ENCODE measurements around the gene GPR132.
"Not testable (repeated sequence)": the region's sequence is repeated elsewhere in the genome, so short reads cannot be mapped to it uniquely, and the experiment has no call there.

The GPR132 gene

DNA sequence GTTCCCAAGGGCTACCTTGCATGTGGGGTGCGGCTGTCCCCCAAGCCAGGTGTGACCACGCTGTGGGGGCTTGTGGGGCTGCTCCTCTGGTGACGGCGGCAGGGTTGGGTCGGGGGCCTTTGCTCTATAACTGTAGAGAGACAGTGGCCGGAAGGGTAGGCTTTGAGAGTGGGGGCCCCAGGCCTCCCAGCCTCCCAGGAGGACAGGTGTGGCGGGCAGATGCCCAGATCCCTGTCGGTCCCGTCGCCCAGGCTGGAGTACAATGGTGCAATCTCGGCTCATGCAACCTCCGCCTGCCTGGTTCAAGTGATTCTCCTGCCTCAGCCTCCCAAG is 2.7 kb upstream of the GPR132 start:
- DNase-seq: no peak
- intact Hi-C loops (cut with DNase I): no loop called here

DNA sequence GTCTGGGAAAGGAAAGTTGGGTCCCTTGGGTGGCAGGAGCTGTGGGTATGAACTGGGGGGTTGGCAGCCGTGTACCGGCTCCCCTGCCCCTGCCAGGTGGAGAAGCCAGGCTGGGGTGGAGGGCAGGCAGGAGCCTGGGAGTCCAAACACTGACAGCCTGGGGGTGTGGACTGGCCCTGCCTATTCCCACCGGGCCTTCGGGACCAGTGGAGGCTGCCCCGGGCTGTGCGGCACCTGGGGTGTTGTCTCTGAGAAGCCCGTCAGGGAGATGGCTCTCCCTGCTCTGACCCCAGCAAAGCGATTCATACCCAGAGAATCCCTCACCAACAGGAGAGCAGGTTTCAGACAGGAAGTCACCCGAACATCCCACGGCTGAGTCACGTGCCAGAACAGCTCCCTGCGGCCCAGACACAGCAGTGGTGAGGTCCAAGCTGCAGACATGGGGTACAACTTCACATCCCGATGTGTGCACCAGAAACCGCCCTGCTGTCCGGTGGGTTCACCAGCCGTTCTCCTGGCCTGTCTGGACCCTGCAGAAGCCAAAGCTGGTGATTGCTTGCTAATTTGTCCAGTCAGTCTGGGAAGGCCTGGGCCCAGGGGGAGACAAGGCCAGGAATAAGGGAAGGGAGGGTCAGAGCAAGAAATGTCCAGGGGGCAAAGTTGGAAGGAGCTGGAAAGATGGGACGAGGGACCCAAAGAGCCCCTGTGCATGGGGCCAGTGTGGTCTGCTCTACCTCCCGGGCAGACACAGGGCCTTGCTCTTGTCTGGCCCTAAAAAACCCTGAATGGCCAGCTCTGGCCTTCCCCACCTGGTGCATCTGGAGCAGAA is 2.1 kb upstream of the GPR132 start:
- intact Hi-C loops (cut with DNase I): no loop called here
- DNase-seq: no peak

DNA sequence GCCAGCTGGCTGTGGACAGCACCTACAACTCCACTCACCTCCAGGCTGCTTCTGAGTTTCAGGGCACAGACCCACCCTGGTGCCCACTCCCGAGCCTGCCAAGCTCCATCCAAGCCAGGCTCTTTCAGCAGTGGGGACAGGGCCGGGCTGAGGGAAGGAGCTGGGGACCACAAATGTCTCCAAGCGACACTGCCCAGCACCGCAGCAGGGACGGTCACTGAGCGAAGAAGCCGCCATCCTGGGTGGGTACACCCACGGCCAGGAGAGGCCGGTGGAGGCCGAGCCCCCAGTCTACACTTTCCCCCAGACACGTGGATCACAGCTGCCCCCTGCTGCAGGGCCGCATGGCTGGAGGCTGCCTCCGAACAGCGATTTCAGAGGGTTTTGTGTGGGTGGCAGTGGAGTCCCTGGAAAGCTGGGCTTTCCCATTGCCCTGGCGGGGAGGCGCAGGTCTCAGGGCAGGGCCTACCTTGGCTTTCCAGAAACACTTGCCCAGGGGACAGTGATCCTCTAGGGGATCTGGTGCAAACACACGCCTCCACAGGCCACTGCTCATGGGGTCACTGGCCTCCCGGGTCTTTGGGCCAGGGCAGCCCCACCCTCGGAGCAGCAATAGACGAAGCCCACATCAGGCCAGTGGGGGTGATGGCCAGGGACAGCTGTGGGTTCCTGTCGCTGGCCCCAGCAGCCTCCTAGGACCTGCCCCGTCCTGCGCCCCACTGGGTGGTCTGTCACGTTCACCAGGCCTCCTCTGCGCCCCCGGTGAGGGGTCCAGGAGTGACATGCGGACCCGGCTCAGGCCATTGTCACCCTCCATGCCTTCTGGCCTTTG is 1.2 kb upstream of the GPR132 start:
- intact Hi-C loops (cut with DNase I): no loop called here
- no peak for DNase-seq

DNA sequence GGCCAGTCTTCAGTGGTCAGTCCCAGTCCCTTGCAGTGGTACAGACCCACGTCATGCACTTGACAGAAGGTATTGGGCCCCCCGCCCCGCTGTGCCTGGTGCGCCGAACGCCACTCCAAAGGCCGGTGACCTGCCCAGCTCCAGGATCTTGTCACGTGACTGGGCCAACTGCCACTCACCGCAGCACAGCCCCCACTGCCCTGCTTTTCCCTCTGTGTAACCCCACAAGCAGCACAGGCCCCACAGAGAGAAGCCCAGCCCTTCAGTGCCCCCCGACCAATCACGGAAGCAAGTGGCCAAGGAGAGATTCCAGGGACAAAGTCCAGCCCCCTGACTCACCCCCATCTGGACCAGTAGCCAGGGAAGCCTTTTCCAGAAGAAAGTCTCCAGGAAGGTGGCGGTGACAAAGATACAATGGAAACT is 498 bp downstream of the GPR132 start:
- DNase-seq: peak in 24 of 42 donors; percentile 24 to 68 (median 41)
- intact Hi-C loops (cut with DNase I): no loop called here

DNA sequence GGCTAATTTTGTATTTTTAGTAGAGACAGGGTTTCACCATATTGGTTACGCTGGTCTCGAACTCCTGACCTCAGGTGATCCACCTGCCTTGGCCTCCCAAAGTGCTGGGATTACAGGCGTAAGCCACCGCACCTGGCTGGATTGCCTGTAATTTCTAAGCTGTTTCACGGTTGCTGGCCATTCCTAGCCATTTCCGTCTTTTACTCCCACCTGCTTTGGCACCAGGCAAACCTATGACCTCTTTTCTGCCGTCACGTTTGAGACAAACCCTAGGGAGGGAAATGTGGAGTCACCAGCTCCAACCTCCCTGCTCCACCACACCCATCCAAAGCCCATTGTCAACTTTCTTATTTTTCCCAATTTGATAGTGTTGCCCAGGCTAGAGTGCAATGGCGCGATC is 1.2 kb downstream of the GPR132 start:
- DNase-seq: no peak
- intact Hi-C loops (cut with DNase I): no loop called here

DNA sequence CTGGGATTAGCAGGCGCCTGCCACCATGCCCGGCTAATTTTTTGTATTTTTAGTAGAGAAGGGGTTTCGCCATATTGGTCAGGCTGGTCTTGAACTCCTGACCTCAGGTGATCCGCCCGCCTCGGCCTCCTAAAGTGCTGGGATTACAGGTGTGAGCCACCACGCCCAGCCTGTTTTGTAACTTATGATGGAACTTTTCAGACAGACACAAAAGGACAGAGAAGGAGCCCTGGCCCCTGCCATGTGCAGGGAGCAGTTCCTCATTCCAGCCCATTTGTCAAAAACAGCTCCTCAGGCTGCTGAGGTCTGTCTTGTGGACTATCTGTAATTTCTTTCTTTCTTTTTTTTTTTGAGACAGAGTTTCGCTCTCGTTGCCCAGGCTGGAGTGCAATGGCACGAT is 1.7 kb downstream of the GPR132 start:
- peak in 1 of 42 donors; percentile 25 for DNase-seq
- intact Hi-C loops (cut with DNase I): not testable (repeated sequence)

DNA sequence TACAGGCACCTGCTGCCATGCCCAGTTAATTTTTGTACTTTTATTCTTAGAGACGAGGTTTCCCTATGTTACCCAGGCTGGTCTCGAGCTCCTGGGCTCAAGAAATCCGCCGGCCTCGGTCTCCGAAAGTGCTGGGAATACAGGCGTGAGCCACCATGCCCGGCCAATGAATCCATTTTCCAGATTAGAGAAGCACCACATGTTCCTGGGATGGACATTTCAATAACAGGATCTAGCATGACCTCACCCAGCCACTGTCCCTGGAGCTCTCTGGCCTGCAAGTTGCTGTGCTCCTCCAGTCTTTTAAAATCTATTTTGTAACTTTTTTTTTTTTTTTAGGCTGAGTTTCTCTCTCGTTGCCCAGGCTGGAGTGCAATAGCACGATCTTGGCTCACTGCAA is 2.2 kb downstream of the GPR132 start:
- intact Hi-C loops (cut with DNase I): no loop called here
- no peak for DNase-seq

DNA sequence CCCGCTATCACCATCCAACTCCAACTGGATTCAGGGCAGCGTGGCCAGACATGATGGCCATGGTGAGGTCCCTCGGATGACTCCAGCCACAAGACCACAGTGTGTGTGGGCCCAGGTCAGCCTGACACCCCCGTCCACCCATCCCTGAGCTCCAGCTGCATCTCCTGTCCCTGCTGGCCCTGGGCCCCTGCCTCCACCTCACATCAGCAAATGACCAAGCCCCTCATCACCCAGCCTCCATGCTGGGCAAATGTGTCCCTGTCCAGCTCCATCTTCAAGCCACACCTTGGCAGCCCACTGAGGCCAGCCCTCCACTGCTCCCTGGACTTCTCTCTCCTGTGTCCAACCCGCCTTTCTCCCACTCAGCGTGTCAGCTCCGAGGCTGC is 3.2 kb downstream of the GPR132 start:
- intact Hi-C loops (cut with DNase I): no loop called here
- no peak for DNase-seq

DNA sequence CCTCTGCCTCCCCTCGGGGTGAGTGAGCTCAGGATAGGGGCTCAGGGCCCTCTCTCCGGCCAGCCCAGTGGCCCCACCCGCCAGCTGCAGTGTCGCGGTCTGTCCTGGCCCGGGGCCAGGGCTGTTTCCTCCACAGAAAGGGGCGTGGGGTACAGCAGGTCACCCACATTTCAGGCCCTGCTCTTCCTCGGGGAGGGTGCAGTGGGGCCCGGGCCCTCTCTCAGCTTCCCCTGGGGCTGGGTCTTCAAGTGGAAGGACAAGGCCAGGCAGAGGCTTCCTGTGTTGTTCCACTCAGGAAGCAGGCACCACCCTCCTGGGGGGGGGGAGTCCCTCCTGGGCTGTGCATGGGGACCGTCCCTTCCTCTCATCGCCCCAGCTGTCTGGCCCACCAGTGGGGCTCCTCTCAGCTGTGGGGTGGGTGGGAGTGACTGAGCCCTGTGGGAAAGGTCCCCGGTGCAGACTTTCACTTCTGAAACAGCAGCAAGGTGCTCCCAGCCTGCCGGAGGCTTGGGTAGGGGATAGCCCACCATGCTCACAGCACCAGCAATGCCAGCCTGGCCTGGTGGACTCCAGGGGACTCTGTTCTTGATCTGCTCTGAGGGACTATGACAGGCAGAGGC is 3.7 kb downstream of the GPR132 start:
- intact Hi-C loops (cut with DNase I): no loop called here
- DNase-seq: peak in 6 of 42 donors; percentile 15 to 35 (median 22)

DNA sequence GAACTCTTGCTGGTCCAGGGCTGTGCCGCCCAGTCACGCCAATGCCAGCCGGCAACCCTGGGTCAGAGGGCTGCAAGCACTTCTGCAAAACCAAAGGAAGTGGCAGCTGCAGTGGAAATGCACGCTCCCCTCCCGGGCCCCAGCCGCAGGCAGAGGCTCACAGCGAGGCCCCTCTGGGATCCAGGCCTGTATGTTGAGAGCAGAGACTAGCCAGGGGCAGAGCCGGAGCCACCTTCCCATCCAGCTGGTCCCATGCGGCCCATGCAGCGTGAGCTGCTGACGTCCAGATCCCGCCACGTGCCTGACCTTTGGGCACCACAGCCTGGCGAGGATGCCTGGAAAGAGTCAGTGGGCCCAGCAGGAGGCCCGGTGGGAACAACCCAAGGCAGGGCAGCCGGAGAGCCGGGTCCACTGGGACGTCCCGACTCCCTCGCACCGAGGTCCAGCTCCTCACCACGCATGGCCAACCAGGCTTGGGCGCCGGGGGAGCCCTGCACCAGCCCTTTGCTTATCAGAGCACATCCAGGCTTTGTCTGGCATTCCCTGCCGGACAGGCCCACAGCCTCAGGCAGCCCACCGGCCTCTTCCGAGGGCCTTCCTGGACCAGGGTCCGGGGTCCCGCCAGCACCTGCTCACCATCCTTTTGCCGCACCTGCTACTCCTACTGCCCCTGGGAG is 4.3 kb downstream of the GPR132 start:
- DNase-seq: peak in 25 of 42 donors; percentile 21 to 59 (median 35)
- intact Hi-C loops (cut with DNase I): no loop called here

DNA sequence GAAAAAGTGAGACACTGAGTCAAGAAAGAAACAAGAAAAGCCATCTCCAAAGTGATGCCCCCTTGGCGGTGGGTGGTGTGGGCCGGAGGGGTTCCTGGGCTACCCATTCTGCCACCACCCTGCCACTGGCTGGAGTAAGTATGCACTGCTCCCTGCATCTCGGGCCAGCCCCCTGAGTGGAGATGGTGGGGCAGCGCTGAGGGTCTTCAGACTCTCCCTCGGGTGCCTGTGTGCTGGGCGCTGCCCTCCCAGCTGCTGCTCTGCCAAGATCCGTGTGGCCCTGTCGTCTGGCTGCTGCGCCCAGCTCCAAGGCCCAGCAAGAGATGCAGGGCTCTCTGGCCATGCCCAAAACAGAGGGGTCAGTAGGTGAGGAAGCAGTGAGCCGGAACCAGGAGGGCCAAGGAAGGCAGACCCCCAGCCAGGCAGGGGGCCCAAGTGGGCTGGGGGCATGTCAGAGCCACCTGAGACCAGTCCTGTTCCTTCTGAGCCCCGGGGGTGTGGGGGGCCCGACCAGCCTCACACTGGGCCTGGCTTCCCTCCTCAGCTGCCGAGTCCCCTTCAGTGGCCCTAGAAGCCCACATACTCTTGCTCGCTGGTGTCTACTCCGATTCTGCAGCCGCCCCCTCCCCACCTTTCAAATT is 5.2 kb downstream of the GPR132 start:
- no peak for DNase-seq
- intact Hi-C loops (cut with DNase I): no loop called here

DNA sequence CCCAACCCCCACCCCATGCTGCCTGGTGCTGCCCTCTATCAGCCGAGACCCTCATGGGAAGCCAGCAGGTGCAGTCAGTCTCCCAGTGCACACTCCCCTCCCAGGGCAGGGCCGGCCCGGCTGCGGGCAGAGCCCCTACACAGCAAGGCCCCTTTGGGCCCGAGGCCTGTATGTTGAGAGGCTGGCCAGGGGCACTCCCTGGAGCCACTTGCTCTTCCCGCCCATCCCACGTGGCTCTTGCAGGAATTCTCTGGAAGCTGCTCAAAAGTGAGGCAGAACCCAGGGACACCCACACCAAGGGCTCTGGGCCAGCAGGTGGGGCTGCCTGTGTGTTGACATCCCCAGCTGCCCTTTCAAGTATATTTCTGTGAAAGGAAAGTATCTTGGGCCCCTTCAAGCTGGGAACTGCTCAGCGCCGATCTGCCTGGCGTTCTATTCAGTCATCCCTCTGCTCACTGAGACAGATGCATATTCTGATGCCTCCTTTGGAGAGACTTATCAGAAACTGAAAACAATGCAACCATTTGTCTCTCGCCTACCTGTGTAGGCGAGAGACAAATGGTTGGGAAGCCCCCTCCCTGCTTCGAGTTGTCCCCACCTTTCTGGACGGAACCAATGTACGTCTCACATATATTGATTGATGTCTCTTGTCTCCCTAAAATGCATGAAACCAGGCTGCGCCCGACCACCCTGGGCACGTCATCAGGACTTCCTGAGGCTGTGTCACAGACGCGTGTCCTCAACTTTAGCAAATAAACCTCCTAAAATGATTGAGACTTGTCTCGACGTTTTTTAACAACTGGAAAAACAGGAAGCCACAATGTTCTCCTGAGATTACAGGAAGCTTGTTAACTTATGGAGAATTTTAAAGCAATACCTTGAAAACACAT is 6.0 kb downstream of the GPR132 start:
- intact Hi-C loops (cut with DNase I): no loop called here
- no peak for DNase-seq

DNA sequence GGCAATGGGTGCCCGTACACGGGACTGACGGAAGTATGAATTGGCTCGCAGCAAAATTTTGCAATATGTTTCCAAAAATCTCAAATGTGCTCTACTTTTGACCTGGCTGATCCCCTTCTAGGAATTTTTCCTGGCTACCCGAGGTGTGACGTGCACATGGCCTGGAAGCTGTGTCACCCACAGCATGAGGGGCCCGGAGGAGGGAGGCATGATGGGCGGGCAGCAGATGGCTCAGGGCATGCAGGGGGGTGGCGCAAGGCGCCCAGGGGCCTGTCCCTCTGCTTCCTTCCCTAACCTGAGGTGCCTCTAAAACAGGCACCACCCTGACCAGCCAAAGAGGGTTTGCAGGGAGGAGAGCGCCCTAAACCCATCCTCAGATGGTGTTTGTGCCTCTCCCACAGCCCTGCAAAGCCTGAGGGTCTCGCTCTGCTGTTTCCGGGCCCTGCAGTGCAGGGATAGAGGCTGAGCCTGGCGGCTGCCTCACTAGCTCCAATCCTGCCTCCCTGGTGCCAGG is 6.7 kb downstream of the GPR132 start:
- DNase-seq: no peak
- intact Hi-C loops (cut with DNase I): no loop called here

DNA sequence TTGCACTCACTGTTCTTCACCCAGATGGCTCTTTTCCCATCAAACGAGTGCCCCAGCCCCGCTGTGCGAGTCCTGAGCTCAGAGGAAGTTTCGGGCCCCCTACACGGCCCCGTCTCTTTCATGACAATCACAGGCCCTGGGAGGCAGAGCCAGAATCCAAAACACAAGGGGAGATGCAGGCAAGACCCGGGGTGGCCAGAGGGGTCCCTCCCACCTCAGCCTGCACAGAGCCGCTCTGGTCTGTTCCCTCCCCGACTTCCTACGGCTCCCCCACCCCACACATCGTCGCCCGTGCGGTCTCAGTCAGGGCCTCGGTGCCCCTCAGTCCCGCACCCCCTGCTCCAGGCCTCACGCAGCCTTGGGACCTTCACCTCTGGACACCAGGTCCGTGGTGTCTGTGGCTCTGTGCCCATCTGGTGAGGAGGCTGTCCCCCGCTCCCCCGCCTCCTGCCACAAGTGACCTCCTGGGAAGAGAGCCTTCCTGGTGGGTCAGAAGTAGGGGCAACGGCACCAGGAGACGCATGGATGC is 8.9 kb downstream of the GPR132 start:
- intact Hi-C loops (cut with DNase I): no loop called here
- DNase-seq: no peak

DNA sequence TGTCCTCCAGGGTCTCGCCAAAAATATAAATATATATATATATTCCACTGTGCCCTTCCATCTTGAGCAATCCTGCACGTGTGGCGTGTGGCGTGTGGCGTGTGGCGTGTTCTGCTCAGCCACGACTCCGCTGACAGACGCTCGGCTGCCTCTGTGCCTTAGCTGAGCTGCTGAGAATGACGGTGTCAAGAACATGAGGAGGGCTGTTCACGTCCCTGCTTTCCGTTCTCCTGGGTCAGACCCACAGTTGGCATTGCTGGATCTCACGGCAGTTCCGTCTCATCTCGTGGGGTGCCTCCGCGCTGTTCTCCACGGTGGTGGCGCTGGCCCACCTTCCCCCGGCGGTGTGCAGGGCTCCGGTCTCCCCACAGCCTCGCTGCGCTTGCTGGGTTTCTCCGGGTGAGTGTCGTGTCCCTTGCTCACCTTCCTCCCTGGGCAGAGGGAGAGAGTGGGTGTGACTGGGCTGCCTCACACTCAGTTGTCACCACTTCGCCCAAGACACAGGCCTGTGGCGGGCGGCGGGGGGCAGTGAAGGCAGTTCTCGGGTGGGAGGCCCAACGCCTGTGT is 9.4 kb downstream of the GPR132 start:
- DNase-seq: no peak
- intact Hi-C loops (cut with DNase I): no loop called here

DNA sequence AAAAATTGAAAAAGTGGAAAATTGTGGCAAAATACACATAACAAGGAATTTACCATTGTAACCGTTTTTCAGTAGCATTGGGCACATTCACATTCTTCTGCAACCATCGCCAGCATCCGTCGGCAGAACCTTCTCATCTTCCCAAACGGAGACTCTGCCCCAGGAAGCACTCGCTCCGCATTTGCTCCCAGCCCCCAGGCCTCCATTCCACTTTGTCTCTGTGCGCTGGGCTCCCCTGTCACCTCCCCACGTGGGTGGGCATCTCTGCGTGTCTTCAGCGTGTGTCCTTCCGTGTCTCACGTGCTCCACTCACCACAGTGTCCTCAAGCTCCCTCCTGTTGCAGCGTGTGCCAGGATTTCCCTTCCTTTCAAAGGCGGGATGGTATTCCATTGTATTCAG is 9.9 kb downstream of the GPR132 start:
- intact Hi-C loops (cut with DNase I): no loop called here
- no peak for DNase-seq

DNA sequence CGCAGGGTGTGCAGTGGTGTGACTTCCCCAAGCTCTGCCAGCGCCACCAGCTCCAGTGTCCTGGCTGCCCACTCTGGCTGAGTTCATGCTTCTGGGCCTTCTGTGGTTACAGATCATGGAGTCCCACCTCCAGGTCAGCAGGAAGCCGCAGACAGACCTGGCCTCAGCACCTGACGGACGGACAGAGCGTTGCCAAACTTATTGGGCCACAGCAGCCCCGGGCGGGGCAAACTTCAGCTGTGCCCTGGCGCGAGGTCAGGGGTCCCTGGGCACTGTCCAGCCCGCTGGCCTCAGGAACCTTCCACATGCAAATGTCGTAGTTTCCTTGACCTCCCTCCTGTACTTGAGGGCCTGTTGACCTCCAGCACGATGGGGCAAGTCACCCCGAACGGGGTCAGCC is 11.2 kb downstream of the GPR132 start:
- no peak for DNase-seq
- intact Hi-C loops (cut with DNase I): no loop called here

All from head of caudate nucleus (tissue), 42 donors.